HCT116 (cell line): ENCODE results near the gene ZNF30. TPM values are rescaled to one million over a fixed set of nuclear protein-coding genes. Genes with fewer than 3 reads are reported as not detected.

ENCODE experiments used
- ATAC-seq: fragments of 200-7000 bp; cut with Tn5 transposase; 2 replicates; pipeline ENCODE4 v1.9.1; 2020; ENCODE audit warnings: mild to moderate bottlenecking, moderate library complexity
- BruUV-seq: library from RNA; stranded (reverse); fragments of 400-500 nt; replicated peaks from 2 replicates; lab custom pipeline; 2021; lab: Mats Ljungman, UMichigan
- CTCF ChIA-PET: fragments of 300-600 bp; sonication (Branson Sonifier 250); formaldehyde crosslinking; loops from one replicate; lab custom pipeline; 2021; ENCODE audit warnings: antibody characterized with exemption; lab: Charles Lee
- POLR2A ChIA-PET: fragments of 300-600, 350-600 bp; sonication (Branson Sonifier 250); formaldehyde crosslinking; loops from one replicate; lab custom pipeline; 2021; ENCODE audit warnings: antibody characterized with exemption; lab: Charles Lee
- RAD21 ChIA-PET, 2 experiments: fragments of 300-600 bp; sonication (Branson Sonifier 250); formaldehyde crosslinking; loops; one replicate each; lab custom pipeline; 2023; ENCODE audit warnings: low total read pairs in 2 of 2; ENCODE audit not compliant: uncharacterized antibody in 2 of 2, unreplicated experiment in 2 of 2, low non-redundant PET in 1 of 2; lab: Charles Lee
- DNase-seq: peaks from one replicate; pipeline ENCODE4 v3.0.0-alpha.2; 2010; ENCODE audit warnings: low read depth, low spot score
- H2AFZ ChIP-seq: fragments of 200-600 bp; shearing (Covaris generic), sonication (generic); 2 replicates; pipeline ENCODE4 v1.6.1; 2017; ENCODE audit warnings: low read depth, mixed run types, mixed read lengths, antibody characterized with exemption, low read length; ENCODE audit not compliant: poor library complexity, severe bottlenecking
- H3K27ac ChIP-seq: 2 replicates; pipeline ENCODE4 v1.5.1; 2012; ENCODE audit warnings: low read depth, low read length
- H3K27me3 ChIP-seq: fragments of 200-600 bp; sonication (generic); 2 replicates; pipeline ENCODE4 v1.6.1; 2016; ENCODE audit warnings: mixed run types, low read length, mixed read lengths; ENCODE audit not compliant: insufficient read depth
- H3K36me3 ChIP-seq, 2 experiments: fragments of 200-500 bp in 1 of 2; fragments of 200-600 bp in 1 of 2; sonication (Bioruptor generic) in 1 of 2; sonication (generic) in 1 of 2; 2 replicates each; pipeline versions ENCODE4 v1.5.1 to v1.6.1; 2014 to 2016; ENCODE audit warnings: low read length in 2 of 2, inconsistent platforms in 1 of 2, mixed read lengths in 1 of 2, mixed run types in 1 of 2; ENCODE audit not compliant: insufficient read depth in 2 of 2, control insufficient read depth in 1 of 2
- H3K4me1 ChIP-seq, 2 experiments: fragments of 200-600 bp in 1 of 2; sonication (generic) in 1 of 2; 2 replicates each; pipeline versions ENCODE4 v1.5.1 to v1.6.1; 2012 to 2017; ENCODE audit warnings: low read length in 2 of 2, inconsistent platforms in 1 of 2, mild to moderate bottlenecking in 1 of 2, mixed read lengths in 1 of 2, mixed run types in 1 of 2, moderate library complexity in 1 of 2; ENCODE audit not compliant: insufficient read depth in 2 of 2, control insufficient read depth in 1 of 2
- H3K4me2 ChIP-seq: fragments of 200-600 bp; sonication (generic); 2 replicates; pipeline ENCODE4 v1.6.1; 2017; ENCODE audit warnings: mixed run types, low read length, mixed read lengths
- H3K4me3 ChIP-seq, 2 experiments: fragments of 200-600 bp in 1 of 2; sonication (generic) in 1 of 2; replicated peaks in 1 of 2; 2 replicates each; pipeline ENCODE4 v1.5.1; 2011 to 2016; ENCODE audit warnings: low read length in 2 of 2, control low read depth in 1 of 2, low read depth in 1 of 2, mild to moderate bottlenecking in 1 of 2, mixed read lengths in 1 of 2, mixed run types in 1 of 2
- H3K79me2 ChIP-seq: fragments of 200-600 bp; sonication (generic); 2 replicates; pipeline ENCODE4 v1.6.1; 2017; ENCODE audit warnings: mild to moderate bottlenecking, mixed run types, low read length, moderate library complexity, mixed read lengths; ENCODE audit not compliant: insufficient read depth
- H3K9ac ChIP-seq: fragments of 200-600 bp; sonication (generic); 2 replicates; pipeline ENCODE4 v1.6.1; 2016; ENCODE audit warnings: low read length, mixed read lengths
- H3K9me2 ChIP-seq: fragments of 200-600 bp; sonication (generic), shearing (Covaris generic); 2 replicates; pipeline ENCODE4 v1.6.1; 2017; ENCODE audit warnings: mixed run types, mild to moderate bottlenecking, moderate library complexity; ENCODE audit not compliant: insufficient read depth
- H3K9me3 ChIP-seq, 2 experiments: fragments of 200-500 bp in 1 of 2; fragments of 200-600 bp in 1 of 2; sonication (Bioruptor generic) in 1 of 2; sonication (generic) in 1 of 2; 2 replicates each; pipeline ENCODE4 v1.6.1; 2014 to 2017; ENCODE audit warnings: low read length in 2 of 2, mixed read lengths in 2 of 2, inconsistent platforms in 1 of 2, low read depth in 1 of 2, mild to moderate bottlenecking in 1 of 2, mixed run types in 1 of 2, moderate library complexity in 1 of 2; ENCODE audit not compliant: control insufficient read depth in 1 of 2, insufficient read depth in 1 of 2
- H4K20me1 ChIP-seq: fragments of 200-600 bp; sonication (generic), shearing (Covaris generic); 2 replicates; pipeline ENCODE4 v1.6.1; 2017; ENCODE audit warnings: mixed run types, mild to moderate bottlenecking, moderate library complexity; ENCODE audit not compliant: insufficient read depth
- JUND ChIP-seq: IDR thresholded peaks from 2 replicates; pipeline ENCODE4 v1.6.1; 2012
- POLR2A ChIP-seq: IDR thresholded peaks from 2 replicates; pipeline ENCODE4 v1.7.0; 2011; ENCODE audit warnings: borderline replicate concordance; ENCODE audit not compliant: insufficient read depth, insufficient read length; ENCODE audit errors: extremely low read depth
- RAD21 ChIP-seq: IDR thresholded peaks from 2 replicates; pipeline ENCODE4 v1.6.1; 2012; ENCODE audit warnings: low read depth, mild to moderate bottlenecking
- ZFX ChIP-seq: fragments of 450-650 bp; IDR thresholded peaks from 2 replicates; pipeline ENCODE4 v1.6.1; 2017
- ZNF274 ChIP-seq: fragments of 200-500 bp; sonication (Bioruptor generic); IDR thresholded peaks from 2 replicates; pipeline ENCODE4 v1.6.1; 2014; ENCODE audit warnings: mild to moderate bottlenecking, low read depth, low read length, inconsistent platforms
- intact Hi-C: fragments of 100-400 bp; cut with micrococcal nuclease; formaldehyde crosslinking; loops from 2 replicates; pipeline ENCODE4 v1.10.0; 2022
- total RNA-seq: library from RNA; stranded (reverse); gene quantifications from one replicate; pipeline ENCODE4 v1.2.1, GENCODE V29; 2021; ENCODE audit not compliant: unreplicated experiment
- TF ChIP-seq, protein P1 (sequence below): IDR thresholded peaks from 2 replicates; pipeline ENCODE4 v1.6.1; 2012; ENCODE audit warnings: low read depth
- TF ChIP-seq, protein P2 (sequence below): IDR thresholded peaks from 2 replicates; pipeline ENCODE4 v1.6.1; 2011; ENCODE audit warnings: mild to moderate bottlenecking, low read length, moderate library complexity; ENCODE audit not compliant: insufficient replicate concordance; ENCODE audit errors: extremely low read depth
- TF ChIP-seq, protein P3 (sequence below): IDR thresholded peaks from 2 replicates; pipeline ENCODE4 v1.6.1; 2012

The ZNF30 gene
- total RNA-seq, 1 experiment from 2014 or later, result 4.1 TPM

DNA sequence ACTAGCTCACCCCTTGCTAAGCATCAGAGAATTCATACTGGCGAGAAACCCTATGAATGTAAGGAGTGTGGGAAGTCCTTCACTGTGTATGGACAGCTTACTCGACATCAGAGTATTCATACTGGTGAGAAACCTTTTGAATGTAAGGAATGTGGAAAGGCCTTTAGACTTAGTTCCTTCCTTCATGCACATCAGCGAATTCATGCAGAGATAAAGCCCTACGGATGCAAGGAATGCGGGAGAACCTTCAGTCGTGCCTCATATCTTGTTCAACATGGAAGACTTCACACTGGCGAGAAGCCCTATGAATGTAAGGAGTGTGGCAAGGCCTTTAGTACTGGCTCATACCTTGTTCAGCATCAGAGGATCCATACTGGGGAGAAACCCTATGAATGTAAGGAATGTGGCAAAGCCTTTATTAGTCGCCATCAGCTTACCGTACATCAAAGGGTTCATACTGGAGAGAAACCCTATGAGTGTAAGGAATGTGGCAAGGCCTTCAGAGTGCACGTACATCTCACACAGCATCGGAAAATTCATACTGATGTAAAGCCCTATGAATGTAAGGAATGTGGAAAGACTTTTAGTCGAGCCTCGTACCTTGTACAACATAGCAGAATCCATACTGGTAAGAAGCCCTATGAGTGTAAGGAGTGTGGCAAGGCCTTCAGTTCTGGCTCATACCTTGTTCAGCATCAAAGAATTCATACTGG lies 17.3 kb downstream of the ZNF30 start:
- no peaks in the 10 kb centered on the region for H3K9me2 ChIP-seq
- intact Hi-C loops, result no loop called here
- H2AFZ ChIP-seq, result no peak overlapping the region
- ATAC-seq (no peak), DNase-seq (no peak)
- no peaks in the 10 kb centered on the region; a peak in 1 of 4 replicates for H3K36me3 ChIP-seq
- H3K27ac ChIP-seq, result no peak overlapping the region
- H3K27me3 ChIP-seq, result no peaks in the 10 kb centered on the region
- TF ChIP-seq, protein P1, sequence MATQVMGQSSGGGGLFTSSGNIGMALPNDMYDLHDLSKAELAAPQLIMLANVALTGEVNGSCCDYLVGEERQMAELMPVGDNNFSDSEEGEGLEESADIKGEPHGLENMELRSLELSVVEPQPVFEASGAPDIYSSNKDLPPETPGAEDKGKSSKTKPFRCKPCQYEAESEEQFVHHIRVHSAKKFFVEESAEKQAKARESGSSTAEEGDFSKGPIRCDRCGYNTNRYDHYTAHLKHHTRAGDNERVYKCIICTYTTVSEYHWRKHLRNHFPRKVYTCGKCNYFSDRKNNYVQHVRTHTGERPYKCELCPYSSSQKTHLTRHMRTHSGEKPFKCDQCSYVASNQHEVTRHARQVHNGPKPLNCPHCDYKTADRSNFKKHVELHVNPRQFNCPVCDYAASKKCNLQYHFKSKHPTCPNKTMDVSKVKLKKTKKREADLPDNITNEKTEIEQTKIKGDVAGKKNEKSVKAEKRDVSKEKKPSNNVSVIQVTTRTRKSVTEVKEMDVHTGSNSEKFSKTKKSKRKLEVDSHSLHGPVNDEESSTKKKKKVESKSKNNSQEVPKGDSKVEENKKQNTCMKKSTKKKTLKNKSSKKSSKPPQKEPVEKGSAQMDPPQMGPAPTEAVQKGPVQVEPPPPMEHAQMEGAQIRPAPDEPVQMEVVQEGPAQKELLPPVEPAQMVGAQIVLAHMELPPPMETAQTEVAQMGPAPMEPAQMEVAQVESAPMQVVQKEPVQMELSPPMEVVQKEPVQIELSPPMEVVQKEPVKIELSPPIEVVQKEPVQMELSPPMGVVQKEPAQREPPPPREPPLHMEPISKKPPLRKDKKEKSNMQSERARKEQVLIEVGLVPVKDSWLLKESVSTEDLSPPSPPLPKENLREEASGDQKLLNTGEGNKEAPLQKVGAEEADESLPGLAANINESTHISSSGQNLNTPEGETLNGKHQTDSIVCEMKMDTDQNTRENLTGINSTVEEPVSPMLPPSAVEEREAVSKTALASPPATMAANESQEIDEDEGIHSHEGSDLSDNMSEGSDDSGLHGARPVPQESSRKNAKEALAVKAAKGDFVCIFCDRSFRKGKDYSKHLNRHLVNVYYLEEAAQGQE, result no peak
- TF ChIP-seq POLR2A (no peak), JUND (no peak), ZFX (no peak), ZNF274 (peak; percentile 72)
- H3K4me2 ChIP-seq, result no peak overlapping the region
- no peaks in the 10 kb centered on the region for H4K20me1 ChIP-seq
- H3K4me3 ChIP-seq, result no peak overlapping the region
- no TSS peak for BruUV-seq
- H3K9me3 ChIP-seq, result peaks cover 15 to 31% of the 10 kb centered on the region in 2 experiments; a peak in 3 of 4 replicates
- RAD21 ChIA-PET, result no interaction called here
- POLR2A ChIA-PET, result no interaction called here
- H3K9ac ChIP-seq, result no peak overlapping the region
- CTCF ChIA-PET, result no interaction called here
- H3K4me1 ChIP-seq, result no peaks in the 10 kb centered on the region
- no peaks in the 10 kb centered on the region for H3K79me2 ChIP-seq

DNA sequence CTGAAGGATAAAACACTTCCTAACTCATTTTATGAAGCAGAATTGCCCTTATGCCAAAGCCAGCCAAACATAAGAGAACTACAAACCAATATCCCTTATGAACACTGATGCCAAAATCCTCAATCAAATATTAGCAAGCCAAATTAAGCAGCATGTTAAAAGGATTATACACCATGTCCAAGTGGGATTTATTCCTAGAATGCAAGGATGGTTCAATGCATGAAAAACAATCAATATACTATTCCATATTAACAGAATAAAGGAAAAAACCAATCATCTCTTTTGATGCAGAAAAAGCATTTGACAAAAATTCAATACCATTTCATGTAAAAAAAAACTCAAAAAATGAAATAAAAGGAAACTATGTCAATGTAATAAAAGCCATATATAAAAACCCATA lies 26.4 kb downstream of the ZNF30 start:
- ChIA-PET POLR2A (no interaction called here), RAD21 (no interaction called here), CTCF (no interaction called here)
- no peak overlapping the region for H2AFZ ChIP-seq
- H3K79me2 ChIP-seq, result no peaks in the 10 kb centered on the region
- no peak overlapping the region for H3K4me2 ChIP-seq
- no TSS peak for BruUV-seq
- peaks cover 2 to 10% of the 10 kb centered on the region in 2 experiments; a peak in 1 of 4 replicates for H3K36me3 ChIP-seq
- intact Hi-C loops, result no loop called here
- H3K4me3 ChIP-seq, result no peak overlapping the region
- H3K27me3 ChIP-seq, result no peaks in the 10 kb centered on the region
- H4K20me1 ChIP-seq, result no peaks in the 10 kb centered on the region
- H3K4me1 ChIP-seq, result no peaks in the 10 kb centered on the region
- no peaks in the 10 kb centered on the region for H3K9me2 ChIP-seq
- TF ChIP-seq, protein P2, sequence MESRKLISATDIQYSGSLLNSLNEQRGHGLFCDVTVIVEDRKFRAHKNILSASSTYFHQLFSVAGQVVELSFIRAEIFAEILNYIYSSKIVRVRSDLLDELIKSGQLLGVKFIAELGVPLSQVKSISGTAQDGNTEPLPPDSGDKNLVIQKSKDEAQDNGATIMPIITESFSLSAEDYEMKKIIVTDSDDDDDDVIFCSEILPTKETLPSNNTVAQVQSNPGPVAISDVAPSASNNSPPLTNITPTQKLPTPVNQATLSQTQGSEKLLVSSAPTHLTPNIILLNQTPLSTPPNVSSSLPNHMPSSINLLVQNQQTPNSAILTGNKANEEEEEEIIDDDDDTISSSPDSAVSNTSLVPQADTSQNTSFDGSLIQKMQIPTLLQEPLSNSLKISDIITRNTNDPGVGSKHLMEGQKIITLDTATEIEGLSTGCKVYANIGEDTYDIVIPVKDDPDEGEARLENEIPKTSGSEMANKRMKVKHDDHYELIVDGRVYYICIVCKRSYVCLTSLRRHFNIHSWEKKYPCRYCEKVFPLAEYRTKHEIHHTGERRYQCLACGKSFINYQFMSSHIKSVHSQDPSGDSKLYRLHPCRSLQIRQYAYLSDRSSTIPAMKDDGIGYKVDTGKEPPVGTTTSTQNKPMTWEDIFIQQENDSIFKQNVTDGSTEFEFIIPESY, result no peak
- TF ChIP-seq, protein P3, sequence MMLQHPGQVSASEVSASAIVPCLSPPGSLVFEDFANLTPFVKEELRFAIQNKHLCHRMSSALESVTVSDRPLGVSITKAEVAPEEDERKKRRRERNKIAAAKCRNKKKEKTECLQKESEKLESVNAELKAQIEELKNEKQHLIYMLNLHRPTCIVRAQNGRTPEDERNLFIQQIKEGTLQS, result no peak
- no peak for TF ChIP-seq RAD21
- no peak for TF ChIP-seq ZFX
- no peak overlapping the region for H3K27ac ChIP-seq
- ATAC-seq (no peak), DNase-seq (no peak)
- peaks cover 24 to 38% of the 10 kb centered on the region in 2 experiments for H3K9me3 ChIP-seq
- no peak overlapping the region for H3K9ac ChIP-seq
